C4-2B (cell line): ENCODE measurements around the gene FBXO3.

ENCODE experiments used
- ZFX ChIP-seq: fragments of 450-650 bp; IDR thresholded peaks from 2 replicates; pipeline ENCODE4 v1.6.1; 2017
- TF ChIP-seq, protein P1 (sequence below): fragments of 450-650 bp; conservative IDR thresholded peaks from 2 replicates; pipeline ENCODE4 v1.5.1; 2017; ENCODE audit warnings: mild to moderate bottlenecking

DNA sequence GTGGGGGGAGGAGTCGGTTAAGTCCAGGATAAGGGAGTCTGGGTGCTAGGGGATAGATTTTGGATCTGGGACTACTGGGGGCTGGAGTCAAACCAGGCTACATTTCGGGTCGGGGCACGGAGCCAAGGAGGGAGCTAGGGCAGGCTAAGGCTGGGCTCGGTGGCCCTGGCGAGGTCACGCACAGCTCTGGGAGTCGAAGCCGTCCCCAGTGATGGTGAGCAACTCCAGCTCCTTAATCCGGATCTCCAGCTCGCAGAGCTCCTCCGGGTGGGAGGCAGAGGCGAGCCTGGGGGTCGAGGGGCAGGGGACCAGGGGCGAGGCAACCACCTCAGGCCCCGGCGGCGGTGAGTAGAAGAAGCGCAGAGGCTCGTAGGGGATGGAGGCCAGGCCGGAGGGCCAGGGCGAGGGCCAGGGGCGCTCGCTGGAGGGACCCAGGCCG, 74.2 kb downstream of the FBXO3 start:
- TF ChIP-seq, protein P1, sequence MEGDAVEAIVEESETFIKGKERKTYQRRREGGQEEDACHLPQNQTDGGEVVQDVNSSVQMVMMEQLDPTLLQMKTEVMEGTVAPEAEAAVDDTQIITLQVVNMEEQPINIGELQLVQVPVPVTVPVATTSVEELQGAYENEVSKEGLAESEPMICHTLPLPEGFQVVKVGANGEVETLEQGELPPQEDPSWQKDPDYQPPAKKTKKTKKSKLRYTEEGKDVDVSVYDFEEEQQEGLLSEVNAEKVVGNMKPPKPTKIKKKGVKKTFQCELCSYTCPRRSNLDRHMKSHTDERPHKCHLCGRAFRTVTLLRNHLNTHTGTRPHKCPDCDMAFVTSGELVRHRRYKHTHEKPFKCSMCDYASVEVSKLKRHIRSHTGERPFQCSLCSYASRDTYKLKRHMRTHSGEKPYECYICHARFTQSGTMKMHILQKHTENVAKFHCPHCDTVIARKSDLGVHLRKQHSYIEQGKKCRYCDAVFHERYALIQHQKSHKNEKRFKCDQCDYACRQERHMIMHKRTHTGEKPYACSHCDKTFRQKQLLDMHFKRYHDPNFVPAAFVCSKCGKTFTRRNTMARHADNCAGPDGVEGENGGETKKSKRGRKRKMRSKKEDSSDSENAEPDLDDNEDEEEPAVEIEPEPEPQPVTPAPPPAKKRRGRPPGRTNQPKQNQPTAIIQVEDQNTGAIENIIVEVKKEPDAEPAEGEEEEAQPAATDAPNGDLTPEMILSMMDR, result no peak
- TF ChIP-seq ZFX, result no peak
